HG02798 (cell line): ENCODE measurements around the gene TGFA.
"Not testable (repeated sequence)": the region's sequence is repeated elsewhere in the genome, so short reads cannot be mapped to it uniquely, and the experiment has no call there.

Experiments used
- ATAC-seq: cut with Tn5 transposase; IDR thresholded peaks from one replicate; pipeline ENCODE4 v1.9.1; 2021; ENCODE audit warnings: mild to moderate bottlenecking; ENCODE audit not compliant: unreplicated experiment, poor library complexity

TGFA gene

DNA sequence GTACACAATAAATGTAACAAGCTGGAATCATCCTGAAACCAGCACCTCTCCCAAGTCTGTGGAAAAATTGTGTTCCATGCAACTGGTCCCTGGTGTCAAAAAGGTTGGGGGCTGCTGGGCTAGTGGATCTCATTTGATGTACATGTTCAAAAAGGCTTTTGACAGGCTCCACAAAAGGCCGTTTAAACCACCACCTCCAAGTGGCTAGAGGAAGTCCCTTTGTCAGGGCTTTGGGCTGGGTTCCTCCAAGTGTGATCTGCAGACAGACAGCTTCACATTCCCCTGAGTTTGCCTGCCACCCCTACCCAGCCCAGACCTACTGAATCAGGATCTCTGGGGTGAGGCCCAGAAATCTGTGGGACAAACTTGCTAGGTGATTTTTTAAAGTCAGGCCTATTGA lies 84.7 kb downstream of the TGFA start:
- no peak for ATAC-seq

- no peak for ATAC-seq
Measured at GRCh38 chr2:70467831-70468779, 85.5 kb downstream of the TGFA start.

DNA sequence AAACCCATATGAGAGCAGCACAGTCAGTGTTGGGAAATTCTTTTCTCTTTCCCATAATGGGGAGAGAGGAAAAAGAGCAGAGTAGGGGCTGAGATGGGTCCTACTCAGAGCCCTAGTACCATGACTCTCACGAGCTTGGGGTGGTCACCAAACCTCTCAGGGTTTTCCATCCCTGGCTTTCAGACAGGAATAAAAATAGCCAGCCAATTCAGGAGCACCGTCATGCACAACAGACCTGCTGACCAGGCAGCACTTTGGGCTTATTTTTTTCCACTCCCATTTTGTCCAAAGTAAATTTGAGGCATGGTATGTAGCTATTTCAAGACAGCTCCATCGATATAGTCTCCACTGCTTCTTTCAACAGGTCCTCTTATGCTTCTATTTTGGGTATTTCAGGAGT lies 86.4 kb downstream of the TGFA start:
- no peak for ATAC-seq

DNA sequence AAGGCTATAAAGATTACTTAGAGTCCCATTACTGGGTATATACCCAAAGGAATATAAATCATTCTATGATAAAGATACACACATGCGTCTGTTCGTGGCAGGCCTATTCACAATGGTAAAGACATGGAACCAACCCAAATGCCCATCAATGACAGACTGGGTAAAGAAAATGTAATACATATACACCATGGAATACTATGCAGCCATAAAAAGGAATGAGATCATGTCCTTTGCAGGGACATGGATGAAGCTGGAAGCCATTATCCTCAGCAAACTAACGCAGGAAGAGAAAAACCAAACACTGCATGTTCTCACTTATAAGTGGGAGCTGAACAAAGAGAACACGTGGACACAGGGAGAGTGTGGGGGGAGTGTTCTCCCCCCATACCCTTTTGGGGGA lies 87.0 kb downstream of the TGFA start:
- not testable (repeated sequence) for ATAC-seq

DNA sequence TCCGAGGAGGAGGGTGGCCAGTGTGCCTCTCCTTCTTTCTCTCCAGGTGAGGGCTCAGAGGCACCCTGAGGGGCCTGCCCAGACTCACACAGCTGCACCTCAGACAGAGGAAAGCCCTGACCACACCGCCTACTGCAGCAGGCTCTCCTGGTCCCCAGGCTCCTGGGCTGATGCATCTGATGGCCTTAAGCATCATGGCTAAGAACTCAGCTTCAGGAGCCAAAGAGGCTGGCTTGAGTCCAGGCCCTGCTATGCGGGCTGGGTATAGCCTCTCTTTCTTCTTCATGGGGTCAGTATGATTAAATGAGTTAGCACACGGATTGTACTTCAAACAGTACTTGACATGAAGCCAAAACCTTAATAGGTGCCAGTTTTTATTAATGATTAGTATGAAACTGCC lies 89.6 kb downstream of the TGFA start:
- no peak for ATAC-seq

- ATAC-seq = no peak
Measured at GRCh38 chr2:70463581-70463980, 90.0 kb downstream of the TGFA start.

- ATAC-seq = no peak
Measured at GRCh38 chr2:70461981-70462876, 91.4 kb downstream of the TGFA start.

DNA sequence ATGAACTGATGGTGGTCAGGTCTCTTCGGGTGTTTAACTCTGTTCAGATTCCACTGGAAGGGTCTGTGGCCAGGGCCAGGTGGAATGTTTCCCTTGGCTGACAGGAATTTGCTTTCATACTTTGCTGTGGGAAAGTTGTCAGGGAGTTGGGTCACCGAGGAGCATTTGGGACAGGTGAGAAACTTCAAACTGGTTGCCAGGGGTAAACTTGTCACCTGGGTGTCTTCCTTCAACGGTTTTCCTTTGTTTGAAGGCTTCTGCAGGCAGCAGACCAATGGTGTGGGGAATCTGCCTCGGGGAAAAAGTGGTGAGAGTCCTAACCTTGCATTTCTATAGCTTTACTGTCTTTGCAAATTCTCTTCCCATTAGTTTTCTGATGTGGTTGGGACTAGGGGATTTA lies 92.2 kb downstream of the TGFA start:
- no peak for ATAC-seq

- ATAC-seq = no peak
Measured at GRCh38 chr2:70460333-70460732, 93.3 kb downstream of the TGFA start.

- no peak for ATAC-seq
Measured at GRCh38 chr2:70458661-70459060, 95.0 kb downstream of the TGFA start.

- ATAC-seq = no peak
Measured at GRCh38 chr2:70456585-70457495, 96.8 kb downstream of the TGFA start.

DNA sequence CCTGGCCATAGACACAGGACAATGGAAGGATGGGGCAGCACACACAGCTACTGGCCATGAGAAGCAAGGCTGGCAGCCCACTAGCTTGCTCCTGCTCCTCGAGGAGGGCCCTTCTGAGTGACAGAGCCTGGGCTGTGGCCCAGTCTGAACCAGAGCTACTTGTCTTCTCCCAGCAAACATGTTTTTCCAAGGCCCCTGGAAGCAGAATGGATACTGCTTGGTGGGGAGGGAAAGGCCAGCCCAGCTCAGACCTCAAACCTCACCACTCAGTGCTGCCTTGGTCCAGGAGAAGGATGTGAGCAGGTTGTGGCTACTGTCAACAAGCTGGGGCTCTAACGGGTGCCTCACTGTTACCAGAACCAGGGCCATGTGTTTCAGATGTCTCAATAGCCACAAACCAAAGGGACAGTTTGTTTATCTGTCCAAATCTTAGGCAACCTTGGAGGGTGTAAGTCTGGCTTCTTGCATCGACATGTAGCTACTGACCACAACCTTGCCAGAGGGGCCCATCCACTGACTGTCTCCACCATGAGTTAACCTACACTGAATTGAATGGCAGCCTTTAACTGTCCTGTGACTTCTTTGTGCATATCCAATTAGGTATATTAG lies 98.6 kb downstream of the TGFA start:
- no peak for ATAC-seq

- ATAC-seq = no peak
Measured at GRCh38 chr2:70450641-70451250, 102.9 kb downstream of the TGFA start.

- no peak for ATAC-seq
Measured at GRCh38 chr2:70448041-70448440, 105.6 kb downstream of the TGFA start.

DNA sequence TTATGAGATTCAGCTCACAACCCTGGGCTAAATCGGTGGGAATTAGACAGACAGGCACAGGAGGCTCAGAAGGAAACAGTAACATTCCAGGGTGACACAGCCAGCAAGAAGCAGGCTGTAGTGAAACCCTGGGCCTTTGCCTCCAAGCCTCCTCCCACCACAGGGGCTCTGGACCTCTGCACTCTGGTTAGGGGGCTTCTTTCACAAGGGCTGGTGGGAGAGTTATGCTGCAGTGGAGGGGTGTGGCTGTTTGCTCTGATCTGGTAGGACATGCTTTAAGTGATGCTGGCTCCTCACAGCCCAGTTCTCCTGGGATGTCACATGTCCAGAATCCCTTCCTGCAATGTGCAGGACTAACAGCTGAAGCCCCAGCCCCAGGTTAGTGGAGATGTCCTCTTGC lies 109.9 kb downstream of the TGFA start:
- ATAC-seq = no peak

DNA sequence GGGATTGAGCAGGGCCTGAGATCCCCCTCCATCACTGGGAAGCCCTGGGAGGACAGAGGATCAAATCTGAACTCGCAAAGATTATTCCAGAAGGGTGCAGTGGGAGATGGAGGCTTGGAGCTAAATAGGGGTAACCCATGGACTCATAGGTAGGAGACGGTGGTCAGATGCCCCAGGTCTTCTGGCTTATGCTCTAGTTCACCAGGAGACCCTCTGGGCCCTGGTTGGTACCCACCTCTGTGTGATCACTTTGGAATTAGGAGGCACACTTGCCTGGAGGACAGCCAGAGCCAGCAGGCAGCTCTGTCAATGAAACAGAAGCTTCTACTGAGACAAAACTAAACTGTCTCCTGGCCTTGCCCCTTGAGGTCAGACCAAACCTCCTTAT lies 110.6 kb downstream of the TGFA start:
- ATAC-seq = no peak

DNA sequence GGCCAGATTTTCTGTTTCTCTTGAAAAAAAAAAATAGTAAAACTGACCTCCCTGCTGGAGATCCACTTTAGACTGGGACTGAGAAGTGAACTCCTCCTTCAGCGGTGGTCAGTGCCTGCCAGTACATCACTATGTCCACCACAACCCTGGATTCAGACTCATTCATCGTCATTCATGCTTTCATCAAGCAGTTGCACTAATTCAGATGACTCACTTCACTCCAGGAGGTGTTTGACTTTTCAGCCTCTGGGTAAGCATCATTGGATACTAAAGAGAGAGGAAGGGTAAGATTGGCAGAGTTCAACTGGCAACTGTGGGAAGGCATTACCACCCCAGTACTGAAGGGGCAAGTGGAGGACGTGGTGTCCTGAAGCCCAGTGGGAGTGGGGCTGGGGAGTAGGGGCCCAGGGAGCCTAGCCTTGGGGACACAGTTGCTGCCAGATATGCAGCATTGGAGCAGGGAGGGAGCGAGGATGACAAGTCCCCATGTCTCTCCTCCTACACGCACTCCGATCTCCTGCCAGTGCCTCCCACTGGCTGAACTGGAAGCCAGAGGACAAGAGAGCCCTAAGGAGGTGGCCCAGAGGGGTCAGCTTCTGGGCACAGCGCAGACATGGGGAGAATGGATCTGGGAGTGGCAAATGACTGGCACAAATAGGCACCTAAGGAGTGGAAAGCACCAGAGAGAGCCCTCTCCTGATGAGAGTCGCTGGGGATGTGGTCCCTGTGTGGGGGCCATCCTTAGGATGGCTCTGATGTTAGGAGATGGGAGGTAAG lies 111.1 kb downstream of the TGFA start:
- ATAC-seq = no peak

DNA sequence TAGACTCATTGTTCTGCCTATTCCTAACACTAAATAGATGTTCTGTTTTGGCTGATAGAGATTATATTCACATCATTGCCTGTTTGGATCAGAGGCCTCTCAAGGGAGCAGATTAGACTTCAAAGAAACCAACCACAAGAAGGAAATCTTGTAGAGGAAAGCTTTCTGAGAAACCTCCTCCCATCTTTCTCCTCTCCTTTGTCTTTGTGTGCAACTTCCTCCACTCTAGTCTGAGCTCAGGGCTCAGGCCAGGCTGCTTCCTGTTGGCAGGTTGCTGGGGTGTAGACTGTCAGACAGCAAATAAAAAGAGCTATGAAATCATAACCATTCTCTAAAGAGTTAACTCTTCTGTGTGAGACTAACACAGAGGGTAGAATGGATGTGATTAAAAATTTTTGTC lies 113.0 kb downstream of the TGFA start:
- no peak for ATAC-seq

GRCh38 chr2:70435138-70435537 lies 118.5 kb downstream of the TGFA start:
- no peak for ATAC-seq
